GM18873 (cell line): ENCODE data around the gene ARHGAP6.
A peak's percentile ranks its signal among the peaks of the same experiment; 100 is the strongest.

ENCODE experiments used
- ATAC-seq: cut with Tn5 transposase; IDR thresholded peaks from one replicate; pipeline ENCODE4 v1.9.1; 2021; ENCODE audit warnings: mild to moderate bottlenecking, moderate library complexity, moderate number of reproducible peaks; ENCODE audit not compliant: unreplicated experiment, low FRiP score

The ARHGAP6 gene

DNA sequence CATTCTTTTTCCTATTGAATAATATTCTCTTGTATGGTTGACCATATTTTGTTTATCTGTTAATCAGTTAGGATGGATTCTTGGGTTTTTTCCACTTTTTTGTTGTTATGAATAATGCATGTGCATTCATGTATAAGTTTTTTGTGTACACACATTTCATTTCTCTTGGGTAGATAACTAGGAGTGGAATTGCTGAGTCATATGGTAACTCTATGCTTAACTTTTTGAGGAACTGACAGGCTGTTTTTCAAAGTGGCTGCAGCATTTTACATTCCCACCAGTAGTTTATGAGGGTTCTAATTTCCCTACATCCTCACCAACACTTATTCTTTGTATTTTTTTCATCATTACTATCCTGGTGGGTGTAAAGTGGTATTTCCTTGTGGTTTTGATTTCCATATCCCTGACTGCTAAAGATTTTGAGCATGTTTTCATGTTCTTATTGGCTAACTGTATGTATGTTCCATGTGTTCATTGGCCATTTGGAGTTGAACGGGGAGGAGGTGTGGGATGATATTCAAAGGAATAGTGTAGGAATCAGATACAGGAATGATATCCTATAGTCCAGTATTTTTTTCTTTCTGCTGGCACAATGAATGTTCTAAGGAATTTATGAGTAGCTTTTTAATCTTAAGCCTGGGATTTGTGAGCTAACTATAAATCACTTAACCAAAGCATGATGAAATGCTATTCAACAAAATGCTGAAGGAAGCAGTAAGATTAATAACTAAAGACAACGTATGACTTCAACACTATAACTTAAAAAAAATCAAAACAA lies 258.2 kb downstream of the ARHGAP6 start:
- ATAC-seq, result no peak

DNA sequence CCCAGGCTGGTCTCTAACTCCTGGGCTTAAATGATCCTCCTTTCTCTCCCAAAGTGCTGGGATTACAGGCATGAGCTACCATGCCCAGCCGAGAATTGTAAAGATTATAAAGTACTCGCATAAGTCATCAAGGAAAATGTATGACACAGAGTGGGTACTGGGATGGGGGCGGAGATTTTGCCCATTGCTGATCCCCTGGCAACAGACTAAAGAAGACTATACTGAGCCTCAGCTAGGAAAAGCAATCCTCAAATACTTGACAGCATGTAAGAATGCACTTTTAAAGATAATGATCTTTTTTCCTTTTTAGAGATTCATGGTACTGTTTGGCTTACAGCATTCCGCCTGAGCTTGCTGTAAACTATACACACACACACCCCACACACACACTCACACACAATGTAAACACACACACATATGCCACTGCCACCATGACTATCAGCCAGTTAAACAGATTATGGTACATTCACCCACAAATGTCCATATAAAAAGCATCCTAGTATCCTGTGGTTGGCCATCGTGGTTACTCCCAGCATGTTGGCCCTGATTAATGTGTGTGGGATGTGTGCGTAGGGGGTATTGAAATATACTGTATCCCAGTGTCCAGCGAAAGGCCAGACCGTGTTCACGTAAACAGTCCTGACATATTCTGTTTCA lies 259.5 kb downstream of the ARHGAP6 start:
- no peak for ATAC-seq

GRCh38 chrX:11403631-11404030 lies 262.1 kb downstream of the ARHGAP6 start:
- ATAC-seq, result no peak

- ATAC-seq, result no peak
Measured at GRCh38 chrX:11401966-11402365, 263.8 kb downstream of the ARHGAP6 start.

DNA sequence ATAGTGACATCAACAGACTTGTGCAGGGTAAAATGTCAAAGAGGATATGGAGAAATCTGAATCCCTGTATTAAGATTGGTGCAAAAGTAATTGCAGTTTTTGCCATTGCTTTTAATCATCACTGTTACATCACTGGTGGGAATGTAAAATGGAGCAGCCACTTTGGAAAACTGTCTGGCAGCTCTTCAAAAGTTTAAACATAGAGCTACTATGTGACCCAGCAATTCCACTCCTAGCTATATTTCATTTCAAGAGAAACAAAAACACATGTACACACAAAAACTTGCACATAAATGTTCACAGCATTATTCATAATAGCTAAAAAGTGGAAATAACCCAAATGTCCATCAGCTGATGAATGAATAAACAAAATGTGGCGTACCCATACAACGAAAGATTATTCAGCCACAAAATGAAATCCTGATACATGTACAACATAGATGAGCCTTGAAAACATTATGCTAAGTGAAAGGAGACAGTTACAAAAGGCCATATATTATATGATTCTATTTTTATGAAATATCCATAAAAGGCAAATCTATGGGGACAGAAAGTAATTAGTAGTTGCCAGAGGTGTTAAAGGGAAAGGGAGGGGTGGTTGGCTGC lies 266.1 kb downstream of the ARHGAP6 start:
- ATAC-seq, result no peak

- no peak for ATAC-seq
Measured at GRCh38 chrX:11398785-11399184, 266.9 kb downstream of the ARHGAP6 start.

GRCh38 chrX:11398139-11398538 lies 267.6 kb downstream of the ARHGAP6 start:
- ATAC-seq, result no peak

- ATAC-seq, result peak; percentile 95
Measured at GRCh38 chrX:11397680-11398079, 268.0 kb downstream of the ARHGAP6 start.

DNA sequence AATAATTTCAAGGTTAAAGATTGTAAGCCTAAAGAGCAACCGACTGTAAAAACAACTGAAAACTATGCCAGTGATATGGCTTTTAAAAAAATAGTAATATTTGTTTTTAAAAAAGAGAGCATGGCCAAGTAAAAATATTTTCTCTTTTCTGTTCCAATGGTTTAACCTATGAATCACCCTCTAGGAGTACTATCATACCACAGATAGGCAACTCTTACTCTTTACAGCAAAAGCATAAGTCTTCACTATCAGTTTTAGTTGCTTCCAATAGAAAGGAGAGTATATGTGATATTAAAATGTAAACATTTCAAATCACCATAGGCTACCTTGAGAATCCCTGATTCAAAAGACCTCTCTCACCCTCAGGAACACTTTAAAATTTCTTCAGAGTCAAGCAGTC lies 269.9 kb downstream of the ARHGAP6 start:
- ATAC-seq, result no peak

DNA sequence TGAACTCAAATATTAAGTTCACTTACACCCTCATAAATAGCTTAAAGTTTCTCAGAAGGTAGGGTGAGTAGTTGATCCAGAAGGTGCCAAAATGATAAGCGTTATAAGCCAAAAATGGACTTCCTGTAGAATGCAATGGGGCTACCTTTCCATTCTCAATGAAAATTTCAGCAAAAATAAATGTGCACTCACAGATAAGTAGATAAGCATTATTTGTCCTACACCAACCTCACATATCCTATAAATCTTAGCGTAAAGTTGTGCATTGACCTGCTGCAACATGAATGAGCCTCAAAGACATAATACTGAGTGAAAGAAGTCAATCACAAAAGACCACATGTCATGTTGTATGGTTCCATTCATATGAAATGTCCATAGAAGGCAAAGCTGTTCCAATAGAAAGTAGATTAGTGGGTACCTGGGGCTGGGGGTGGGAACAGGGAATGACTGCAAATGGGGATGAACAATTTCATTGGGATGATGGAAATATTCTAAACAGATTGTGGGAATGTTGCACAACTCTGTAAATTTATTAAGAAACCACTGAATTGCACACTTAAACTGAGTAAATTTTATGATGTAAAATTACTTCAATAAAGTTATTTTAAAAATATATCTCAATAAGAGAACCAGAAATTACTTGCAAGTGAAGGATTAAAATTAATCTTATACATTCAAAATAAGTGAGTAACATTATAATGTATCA lies 271.6 kb downstream of the ARHGAP6 start:
- ATAC-seq, result no peak

DNA sequence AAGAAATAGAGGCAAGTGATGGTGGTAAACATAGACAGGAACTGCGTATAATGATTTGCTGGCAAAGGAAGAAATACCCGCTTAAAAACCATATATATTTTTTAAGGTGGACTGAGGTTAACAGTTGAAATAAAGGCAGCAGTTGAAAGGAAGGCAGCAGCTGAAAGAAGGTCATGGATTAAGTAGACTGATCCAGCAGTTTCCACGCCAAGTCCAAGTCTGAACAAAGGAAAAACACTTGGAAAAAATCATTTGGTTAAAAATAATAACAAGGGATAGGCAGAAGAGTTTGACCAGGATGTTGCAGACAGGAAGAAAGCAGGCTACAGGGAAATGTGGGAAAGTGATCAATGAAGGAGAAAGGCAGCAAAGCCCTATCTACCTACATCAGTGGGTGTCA lies 278.9 kb downstream of the ARHGAP6 start:
- no peak for ATAC-seq

GRCh38 chrX:11386001-11386523 lies 279.7 kb downstream of the ARHGAP6 start:
- ATAC-seq, result no peak

GRCh38 chrX:11382930-11383329 lies 282.8 kb downstream of the ARHGAP6 start:
- no peak for ATAC-seq

DNA sequence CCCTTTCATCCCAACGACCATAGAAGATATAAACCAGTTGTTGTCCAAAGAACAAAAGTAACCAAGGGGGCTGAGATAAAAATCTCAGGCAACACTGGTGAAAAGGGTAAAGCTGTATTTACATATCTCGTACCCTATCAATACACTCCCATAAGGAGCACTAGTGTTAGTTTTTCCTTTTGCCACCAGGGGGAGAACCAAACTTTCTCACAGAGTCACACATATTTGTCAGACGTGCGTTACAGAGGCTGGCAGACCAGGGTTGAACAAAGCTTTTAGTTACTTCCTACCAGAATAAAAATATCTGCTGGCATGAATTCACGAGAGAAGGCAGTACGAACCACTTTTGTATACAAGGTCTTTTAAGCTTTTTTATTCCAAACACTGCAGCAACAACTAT lies 284.3 kb downstream of the ARHGAP6 start:
- peak; percentile 92 for ATAC-seq

- ATAC-seq, result no peak
Measured at GRCh38 chrX:11380187-11380844, 285.4 kb downstream of the ARHGAP6 start.

- no peak for ATAC-seq
Measured at GRCh38 chrX:11376163-11376562, 289.6 kb downstream of the ARHGAP6 start.

GRCh38 chrX:11375614-11376119 lies 290.1 kb downstream of the ARHGAP6 start:
- no peak for ATAC-seq

- ATAC-seq, result no peak
Measured at GRCh38 chrX:11374570-11374969, 291.1 kb downstream of the ARHGAP6 start.

DNA sequence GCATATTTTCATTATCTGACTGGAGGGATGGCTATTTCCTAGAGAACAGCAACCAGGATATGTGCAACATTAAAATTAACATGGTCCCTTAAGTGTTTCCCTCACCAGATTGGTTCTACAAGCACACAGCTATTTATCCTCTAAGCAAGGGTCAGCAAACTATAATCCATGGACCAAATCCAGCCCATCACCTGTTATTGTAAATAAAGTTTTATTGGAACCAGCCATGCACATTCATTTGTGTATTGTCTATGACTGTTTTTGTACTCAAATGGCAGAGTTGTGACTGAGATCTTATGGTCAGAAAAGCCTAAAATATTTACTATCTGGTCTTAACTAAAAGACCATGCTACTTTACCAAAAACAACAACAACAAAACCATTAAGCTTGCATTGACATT lies 294.6 kb downstream of the ARHGAP6 start:
- no peak for ATAC-seq
